ENCODE data around the gene GHR.

The GHR gene

GRCh38 chr5:42517164-42517563 lies 93.9 kb downstream of the GHR start:
- ATAC-seq (ENCODE audit: insufficient read depth, low read depth) (no peak), DNase-seq (no peak)
- TF ChIP-seq EZH2 (IDR thresholded peaks at IDR 0.05; ENCODE audit: borderline replicate concordance, low read depth, low read length, severe bottlenecking), result no peak
- no peak for TF ChIP-seq CTCF (IDR thresholded peaks at IDR 0.05; ENCODE audit: borderline replicate concordance, extremely low read depth, low read length, poor library complexity, severe bottlenecking)
- no peak overlapping the region for H3K9ac ChIP-seq (ENCODE audit: low read depth, low read length)
- no peak overlapping the region for H3K4me3 ChIP-seq (ENCODE audit: low read depth in 1 of 2, low read length in 2 of 2)
- no peak overlapping the region for H3K27ac ChIP-seq (ENCODE audit: low read length)
- H2AFZ ChIP-seq (ENCODE audit: low read depth, low read length), result no peak overlapping the region
- no peaks in the 10 kb centered on the region for H3K27me3 ChIP-seq (ENCODE audit: insufficient read depth, low read length, poor library complexity)
- no peaks in the 10 kb centered on the region for H3K4me1 ChIP-seq (ENCODE audit: insufficient read depth, low read length)
- no peak overlapping the region for H3K4me2 ChIP-seq (ENCODE audit: insufficient read depth, low read length)
- no peaks in the 10 kb centered on the region for H3K79me2 ChIP-seq (ENCODE audit: insufficient read depth, low read length)
- H3K9me3 ChIP-seq (ENCODE audit: insufficient read depth, low read length, severe bottlenecking), result no peaks in the 10 kb centered on the region
- no peaks in the 10 kb centered on the region for H3K36me3 ChIP-seq (ENCODE audit: insufficient read depth, low read length)
- no peaks in the 10 kb centered on the region for H4K20me1 ChIP-seq (ENCODE audit: insufficient read depth, low read length)

- Histone ChIP-seq H2AFZ (ENCODE audit: low read depth, low read length) (no peak overlapping the region), H4K20me1 (ENCODE audit: insufficient read depth, low read length) (no peaks in the 10 kb centered on the region), H3K79me2 (ENCODE audit: insufficient read depth, low read length) (no peaks in the 10 kb centered on the region), H3K27ac (ENCODE audit: low read length) (no peak overlapping the region), H3K4me2 (ENCODE audit: insufficient read depth, low read length) (no peak overlapping the region), H3K9me3 (ENCODE audit: insufficient read depth, low read length, severe bottlenecking) (no peaks in the 10 kb centered on the region), H3K36me3 (ENCODE audit: insufficient read depth, low read length) (no peaks in the 10 kb centered on the region), H3K27me3 (ENCODE audit: insufficient read depth, low read length, poor library complexity) (no peaks in the 10 kb centered on the region), H3K4me1 (ENCODE audit: insufficient read depth, low read length) (no peaks in the 10 kb centered on the region), H3K4me3 (ENCODE audit: low read depth in 1 of 2, low read length in 2 of 2) (no peak overlapping the region), H3K9ac (ENCODE audit: low read depth, low read length) (no peak overlapping the region)
- ATAC-seq (ENCODE audit: insufficient read depth, low read depth), result no peak
- TF ChIP-seq CTCF (IDR thresholded peaks at IDR 0.05; ENCODE audit: borderline replicate concordance, extremely low read depth, low read length, poor library complexity, severe bottlenecking) (no peak), EZH2 (IDR thresholded peaks at IDR 0.05; ENCODE audit: borderline replicate concordance, low read depth, low read length, severe bottlenecking) (no peak)
- no peak for DNase-seq
These were observed 95.5 kb downstream of the GHR start for GRCh38 chr5:42518595-42519221.

GRCh38 chr5:42520203-42520602 lies 97.0 kb downstream of the GHR start:
- H3K27me3 ChIP-seq (ENCODE audit: insufficient read depth, low read length, poor library complexity), result no peaks in the 10 kb centered on the region
- H3K4me2 ChIP-seq (ENCODE audit: insufficient read depth, low read length), result no peak overlapping the region
- H3K9me3 ChIP-seq (ENCODE audit: insufficient read depth, low read length, severe bottlenecking), result no peaks in the 10 kb centered on the region
- DNase-seq, result no peak
- H3K79me2 ChIP-seq (ENCODE audit: insufficient read depth, low read length), result no peaks in the 10 kb centered on the region
- ATAC-seq (ENCODE audit: insufficient read depth, low read depth), result no peak
- no peak overlapping the region for H2AFZ ChIP-seq (ENCODE audit: low read depth, low read length)
- H4K20me1 ChIP-seq (ENCODE audit: insufficient read depth, low read length), result no peaks in the 10 kb centered on the region
- no peak for TF ChIP-seq EZH2 (IDR thresholded peaks at IDR 0.05; ENCODE audit: borderline replicate concordance, low read depth, low read length, severe bottlenecking)
- no peak for TF ChIP-seq CTCF (IDR thresholded peaks at IDR 0.05; ENCODE audit: borderline replicate concordance, extremely low read depth, low read length, poor library complexity, severe bottlenecking)
- no peak overlapping the region for H3K9ac ChIP-seq (ENCODE audit: low read depth, low read length)
- no peak overlapping the region for H3K27ac ChIP-seq (ENCODE audit: low read length)
- H3K36me3 ChIP-seq (ENCODE audit: insufficient read depth, low read length), result no peaks in the 10 kb centered on the region
- no peaks in the 10 kb centered on the region for H3K4me1 ChIP-seq (ENCODE audit: insufficient read depth, low read length)
- no peak overlapping the region for H3K4me3 ChIP-seq (ENCODE audit: low read depth in 1 of 2, low read length in 2 of 2)

All from DND-41 (cell line).